Skin epidermis (tissue), 12 donors: Measurements from ENCODE around the gene TSPAN18.

Source experiments
- H3K27ac ChIP-seq, 21 experiments: fragments of 200-600 bp; sonication (generic) in 11 of 21; one replicate each; pipeline ENCODE4 v1.5.0; 2020; ENCODE audit warnings: mild to moderate bottlenecking in 3 of 21, inconsistent platforms in 2 of 21, moderate library complexity in 2 of 21
- H3K4me3 ChIP-seq, 7 experiments: fragments of 200-600 bp; sonication (generic) in 2 of 7; one replicate each; pipeline ENCODE4 v1.5.0; 2020; ENCODE audit warnings: inconsistent platforms in 2 of 7, mild to moderate bottlenecking in 2 of 7, moderate library complexity in 1 of 7

The TSPAN18 gene

DNA sequence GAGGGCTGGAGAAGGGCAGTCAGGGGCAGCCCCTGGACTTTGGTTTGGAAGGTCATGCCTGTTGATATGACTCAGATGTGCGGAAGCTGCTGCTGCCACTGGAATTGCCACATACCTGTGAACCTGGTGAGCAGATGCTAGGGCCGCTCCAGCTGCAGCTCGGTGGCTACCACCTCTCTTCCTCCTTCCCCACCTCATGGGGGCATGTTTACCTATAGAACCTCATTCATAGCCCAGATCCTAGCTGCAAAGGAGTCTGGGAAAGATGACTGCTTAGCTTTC lies 17.5 kb upstream of the TSPAN18 start:
- Histone ChIP-seq H3K4me3 (no peak overlapping the region), H3K27ac (no peak overlapping the region)

GRCh38 chr11:44709966-44710365 lies 16.8 kb upstream of the TSPAN18 start:
- no peak overlapping the region for H3K4me3 ChIP-seq
- no peak overlapping the region for H3K27ac ChIP-seq

DNA sequence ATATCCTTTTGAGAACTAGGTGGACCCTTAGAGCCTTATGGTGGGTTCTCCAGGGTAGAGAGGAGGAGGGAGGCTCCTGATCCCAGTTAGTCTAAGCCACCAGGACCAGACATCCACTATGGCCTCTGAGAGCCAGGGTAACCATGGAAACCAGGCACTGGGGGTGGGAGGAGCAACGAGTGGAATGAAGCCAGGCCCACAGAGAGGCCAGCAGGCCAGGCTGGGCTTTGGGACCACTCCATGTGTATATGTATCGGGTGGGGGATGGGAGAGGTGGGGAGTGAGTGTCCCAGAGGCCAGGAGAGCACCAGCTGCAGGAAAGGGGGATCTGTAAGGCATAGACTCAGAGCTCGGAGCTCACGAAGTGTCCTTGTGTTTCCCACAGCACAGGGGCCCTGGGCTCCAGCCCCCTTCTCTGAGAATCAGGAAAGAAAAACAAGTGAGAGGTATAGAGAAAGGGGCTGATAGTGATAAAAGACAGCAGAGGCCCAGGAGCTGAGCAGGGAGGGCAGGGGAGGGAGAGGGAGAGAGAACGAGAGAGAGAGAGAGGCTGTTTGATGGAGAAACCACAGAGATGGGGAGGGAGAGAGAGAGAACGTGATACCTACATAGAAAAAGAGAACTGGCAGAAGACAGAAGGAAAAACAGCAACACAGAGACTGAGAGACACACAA lies 15.5 kb upstream of the TSPAN18 start:
- no peak overlapping the region for H3K27ac ChIP-seq

GRCh38 chr11:44711787-44712608 lies 14.8 kb upstream of the TSPAN18 start:
- H3K4me3 ChIP-seq, result no peak overlapping the region

More for the DNA sequence above, 15.5 kb upstream of the TSPAN18 start:
- no peak overlapping the region for H3K4me3 ChIP-seq

GRCh38 chr11:44713022-44713421 lies 13.7 kb upstream of the TSPAN18 start:
- Histone ChIP-seq H3K27ac (no peak overlapping the region), H3K4me3 (no peak overlapping the region)

More at GRCh38 chr11:44711787-44712608, 14.8 kb upstream of the TSPAN18 start:
- H3K27ac ChIP-seq, result no peak overlapping the region

DNA sequence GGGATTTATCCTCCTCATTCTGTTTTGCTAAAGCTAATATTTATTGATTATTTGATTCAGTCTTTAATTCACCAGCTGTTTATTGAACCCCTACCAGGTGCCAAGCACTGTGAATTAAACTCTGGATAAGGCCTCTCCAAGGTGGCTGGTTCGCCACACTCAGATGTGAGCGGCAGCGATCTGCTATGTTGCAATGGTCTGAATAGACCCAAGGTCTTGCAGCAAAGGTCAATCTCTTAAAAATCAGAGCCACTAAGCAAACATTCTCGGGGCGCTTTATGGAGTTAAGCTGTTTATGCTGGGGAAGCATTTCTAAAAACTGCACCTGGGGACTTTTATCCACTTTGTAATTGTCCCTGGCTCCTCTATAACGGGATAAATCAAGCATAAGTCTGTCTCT lies 10.5 kb upstream of the TSPAN18 start:
- Histone ChIP-seq H3K4me3 (no peak overlapping the region), H3K27ac (no peak overlapping the region)

GRCh38 chr11:44718057-44718456 lies 8.7 kb upstream of the TSPAN18 start:
- no peak overlapping the region for H3K27ac ChIP-seq
- no peak overlapping the region for H3K4me3 ChIP-seq

DNA sequence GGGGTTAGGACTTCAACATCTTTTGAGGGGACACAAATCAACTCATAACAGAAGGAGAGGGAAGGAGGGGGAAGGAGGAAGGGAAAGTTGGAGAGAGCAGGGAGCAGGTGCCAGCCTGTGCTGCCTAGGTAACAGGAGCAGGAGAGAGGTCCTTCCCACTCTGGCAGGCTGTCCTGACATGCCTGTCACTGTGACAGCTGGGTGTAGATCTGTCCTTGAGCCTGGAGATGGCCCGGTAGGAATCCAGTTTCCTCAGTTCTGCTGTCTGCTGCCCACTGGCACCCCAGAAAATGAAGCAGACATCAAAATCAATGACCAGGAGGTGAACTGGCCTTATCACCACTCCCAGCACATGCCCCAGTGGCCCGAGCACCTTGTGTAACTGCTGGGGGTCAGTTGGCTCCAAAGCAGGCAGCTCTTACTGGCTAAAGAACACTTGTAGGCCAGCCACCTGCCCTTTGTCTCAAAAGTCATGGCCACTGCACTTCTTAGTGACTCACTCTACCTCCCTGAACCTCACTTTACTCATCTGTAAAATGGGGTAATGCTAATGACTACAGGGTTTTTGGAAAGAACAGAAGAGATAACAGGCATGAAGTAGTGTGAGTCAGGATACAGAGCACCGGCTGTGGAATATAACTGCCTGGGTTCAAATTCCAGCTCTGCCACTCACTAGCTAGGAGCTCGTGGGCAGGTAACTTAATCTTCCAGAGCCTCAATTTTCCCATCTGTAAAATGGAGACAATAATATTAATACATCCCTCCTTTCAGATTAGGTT lies 8.0 kb upstream of the TSPAN18 start:
- H3K4me3 ChIP-seq, result no peak overlapping the region
- no peak overlapping the region for H3K27ac ChIP-seq

DNA sequence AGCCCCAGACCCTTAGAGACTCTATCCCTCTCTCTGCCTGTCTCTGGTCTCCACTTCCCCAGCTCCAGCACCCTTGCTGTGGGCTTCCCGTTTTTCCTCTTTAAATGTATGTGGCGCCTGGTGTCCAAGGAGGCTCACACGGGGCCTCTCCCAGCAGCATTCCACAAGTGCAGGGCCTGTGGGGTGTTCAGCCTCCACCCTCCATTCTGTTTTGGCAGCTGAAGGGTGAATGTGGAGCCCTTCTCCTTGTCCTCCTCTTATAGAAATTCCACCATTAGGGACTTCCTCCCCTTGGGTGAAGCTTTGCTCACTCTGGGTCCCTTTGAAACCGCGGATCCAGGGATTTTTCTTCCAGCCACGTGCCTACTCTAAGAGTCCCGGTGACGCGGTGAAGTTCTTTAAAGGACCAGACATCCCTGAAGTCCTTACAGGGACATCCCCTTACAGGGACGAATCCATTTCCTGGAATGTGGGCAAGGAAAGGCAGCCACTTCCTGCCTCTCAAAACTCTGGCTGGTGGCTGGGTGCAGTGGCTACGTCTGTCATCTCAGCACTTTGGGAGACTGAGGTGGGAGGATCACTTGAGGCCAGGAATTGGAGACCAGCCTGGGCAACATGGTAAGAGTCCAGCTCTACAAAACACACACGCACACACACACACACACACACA lies 1.6 kb upstream of the TSPAN18 start:
- H3K4me3 ChIP-seq, result no peak overlapping the region
- peak overlapping the region in 2 of 21 experiments; percentile 37 to 57 for H3K27ac ChIP-seq

GRCh38 chr11:44725757-44726282 lies 942 bp upstream of the TSPAN18 start:
- Histone ChIP-seq H3K27ac (peak overlapping the region in 7 of 21 experiments; percentile 2 to 82 (median 63)), H3K4me3 (no peak overlapping the region)

- H3K27ac ChIP-seq, result peak overlapping the region in 19 of 21 experiments; percentile 27 to 88 (median 77)
Observed at GRCh38 chr11:44727114-44727372, 281 bp downstream of the TSPAN18 start.

GRCh38 chr11:44727373-44728287 lies 868 bp downstream of the TSPAN18 start:
- Histone ChIP-seq H3K27ac (peak overlapping the region; percentile 27 to 88 (median 75)), H3K4me3 (peak overlapping the region; percentile 41 to 78 (median 57))

More at GRCh38 chr11:44727114-44727372, 281 bp downstream of the TSPAN18 start:
- H3K4me3 ChIP-seq, result peak overlapping the region; percentile 41 to 78 (median 57)

DNA sequence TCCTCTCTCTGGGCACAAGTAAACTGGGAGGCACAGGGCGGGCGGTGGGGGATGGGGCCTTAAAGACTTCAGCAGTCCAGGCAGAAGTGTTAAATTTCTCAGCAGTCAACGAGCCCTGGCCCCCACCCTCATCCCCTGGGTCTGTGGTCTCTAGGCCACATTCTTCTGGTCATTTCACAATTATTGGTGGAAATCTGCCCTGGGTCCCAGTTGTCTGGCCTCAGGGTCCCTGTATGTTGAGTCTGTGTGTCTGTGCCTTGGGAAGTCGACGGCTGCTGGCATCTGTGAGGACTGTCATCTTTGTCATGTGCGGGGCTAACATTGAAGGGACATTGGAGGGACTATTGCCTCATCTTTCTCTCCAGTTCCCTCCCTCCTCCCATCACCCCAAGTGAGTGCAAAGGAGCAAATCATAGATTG lies 1.7 kb downstream of the TSPAN18 start:
- Histone ChIP-seq H3K4me3 (peak overlapping the region in 6 of 7 experiments; percentile 41 to 78 (median 58)), H3K27ac (peak overlapping the region in 17 of 21 experiments; percentile 9 to 88 (median 57))

DNA sequence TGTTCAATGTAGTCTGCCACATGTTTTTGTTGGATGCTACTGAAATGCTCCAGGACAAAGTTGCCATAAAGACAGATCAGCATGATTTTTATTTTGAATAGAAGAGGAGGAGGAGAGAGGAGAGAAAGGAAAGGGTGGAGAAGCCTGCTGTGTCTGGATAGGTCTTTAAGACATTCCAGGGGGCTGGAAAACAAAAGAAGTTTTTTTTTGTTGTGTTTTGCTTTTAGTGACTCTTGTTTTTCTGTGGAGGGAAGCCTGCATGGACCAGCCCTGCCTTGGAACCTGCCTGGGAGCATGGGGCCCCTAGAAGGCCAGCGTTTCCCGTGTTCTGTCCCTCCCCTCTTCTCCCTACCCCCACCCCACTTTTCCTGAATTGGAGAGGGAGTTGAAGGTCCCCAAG lies 2.3 kb downstream of the TSPAN18 start:
- peak overlapping the region in 19 of 21 experiments; percentile 18 to 88 (median 59) for H3K27ac ChIP-seq
- peak overlapping the region in 1 of 7 experiments; percentile 78 for H3K4me3 ChIP-seq

DNA sequence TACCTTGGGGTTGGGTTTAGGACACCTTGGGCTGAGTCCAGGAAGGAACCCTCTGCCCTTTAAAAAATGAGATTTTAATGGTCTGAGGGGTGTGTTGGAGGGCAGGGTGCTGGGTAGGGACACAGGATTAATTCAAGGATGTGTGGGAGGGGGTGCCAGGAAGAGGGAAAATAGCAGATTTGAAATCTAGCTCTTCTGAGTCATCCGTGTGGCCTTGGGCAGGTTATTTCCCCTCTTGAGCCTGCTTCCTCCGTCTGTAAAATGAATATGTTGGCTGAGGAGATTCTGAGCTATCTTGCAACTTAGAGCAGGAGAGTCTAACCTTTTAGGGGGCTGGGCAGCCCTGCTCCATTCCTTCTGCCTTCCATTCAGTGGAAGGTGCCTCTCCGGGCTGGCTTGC lies 3.0 kb downstream of the TSPAN18 start:
- H3K4me3 ChIP-seq, result no peak overlapping the region
- H3K27ac ChIP-seq, result peak overlapping the region in 19 of 21 experiments; percentile 18 to 88 (median 57)

DNA sequence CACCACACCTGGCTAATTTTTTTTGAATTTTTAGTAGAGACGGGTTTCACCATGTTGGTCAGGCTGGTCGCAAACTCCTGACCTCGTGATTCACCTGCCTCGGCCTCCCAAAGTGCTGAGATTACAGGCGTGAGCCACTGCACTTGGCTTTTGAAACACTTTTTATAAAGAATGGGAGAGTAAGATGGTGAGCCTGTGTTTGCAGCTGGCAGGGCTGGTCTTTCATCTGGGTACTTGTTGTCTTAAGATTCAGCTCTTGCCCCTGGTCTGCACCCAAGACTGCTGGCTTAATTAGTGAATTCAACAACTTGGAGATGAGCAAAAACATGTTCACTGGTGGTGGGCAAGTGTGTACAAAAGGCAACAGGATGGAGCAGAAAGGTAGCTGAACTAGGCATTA lies 4.0 kb downstream of the TSPAN18 start:
- peak overlapping the region in 4 of 21 experiments; percentile 16 to 88 (median 40) for H3K27ac ChIP-seq
- no peak overlapping the region for H3K4me3 ChIP-seq

- Histone ChIP-seq H3K4me3 (no peak overlapping the region), H3K27ac (peak overlapping the region in 15 of 21 experiments; percentile 3 to 68 (median 37))
Observed at GRCh38 chr11:44731685-44732430, 5.1 kb downstream of the TSPAN18 start.

DNA sequence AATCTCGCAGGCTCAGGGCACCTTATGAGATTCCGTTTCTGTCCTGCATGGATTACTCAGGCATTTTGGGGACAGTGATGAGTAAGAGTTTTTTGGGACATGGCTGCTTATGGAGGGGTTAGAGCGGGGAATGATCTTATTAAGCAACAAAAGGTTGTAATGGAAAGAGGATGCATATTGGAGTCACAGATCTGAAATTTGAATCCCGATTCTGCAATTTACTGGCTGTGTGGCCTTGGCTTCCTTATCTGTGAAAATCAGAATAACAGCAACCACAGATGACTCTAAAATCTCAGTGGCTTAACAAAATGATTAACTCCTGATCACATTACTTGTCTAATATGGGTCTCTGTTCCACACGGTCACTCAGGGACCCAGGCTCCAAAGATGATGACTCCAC lies 5.8 kb downstream of the TSPAN18 start:
- Histone ChIP-seq H3K27ac (peak overlapping the region in 3 of 21 experiments; percentile 10 to 39 (median 16)), H3K4me3 (no peak overlapping the region)
